Keratinocyte (primary cell): ENCODE results near the gene KAT6B.

ENCODE experiments used
- EZH2 ChIP-seq: IDR thresholded peaks from one replicate; pipeline ENCODE4 v1.6.1; 2012; ENCODE audit warnings: inconsistent platforms, mild to moderate bottlenecking, low read length, moderate library complexity
- TF ChIP-seq, protein P1 (sequence below), 3 experiments: IDR thresholded peaks in 1 of 3; conservative IDR thresholded peaks in 1 of 3; optimal IDR thresholded peaks in 1 of 3; 2 replicates in 2 of 3; 3 replicates in 1 of 3; pipeline versions ENCODE3 to v1.5.1; 2011; ENCODE audit warnings: low read length in 3 of 3, mild to moderate bottlenecking in 3 of 3, moderate library complexity in 2 of 3, control low read depth in 1 of 3, inconsistent platforms in 1 of 3; ENCODE audit not compliant: insufficient read depth in 2 of 3; ENCODE audit errors: extremely low read depth in 1 of 3

DNA sequence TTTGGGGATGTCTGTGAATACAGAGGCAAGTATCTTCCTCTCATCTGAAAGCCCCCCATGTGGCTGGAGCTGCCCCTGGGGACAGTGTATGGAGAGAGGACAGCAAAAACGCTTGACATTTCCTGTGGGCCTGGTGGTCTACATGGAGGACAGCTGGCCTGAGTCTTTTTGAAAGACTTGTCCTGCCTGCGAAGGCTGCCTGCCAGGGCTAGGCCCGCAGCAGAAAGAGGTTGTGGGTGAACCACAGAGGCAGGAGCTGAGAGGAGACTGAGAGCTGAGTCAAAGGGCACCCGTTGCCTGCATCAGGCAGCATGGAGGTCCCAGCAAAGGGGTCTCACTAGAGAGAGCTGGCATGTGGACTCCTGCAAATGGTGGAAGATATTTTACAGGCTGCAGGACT is 66.4 kb downstream of the KAT6B start:
- TF ChIP-seq, protein P1, sequence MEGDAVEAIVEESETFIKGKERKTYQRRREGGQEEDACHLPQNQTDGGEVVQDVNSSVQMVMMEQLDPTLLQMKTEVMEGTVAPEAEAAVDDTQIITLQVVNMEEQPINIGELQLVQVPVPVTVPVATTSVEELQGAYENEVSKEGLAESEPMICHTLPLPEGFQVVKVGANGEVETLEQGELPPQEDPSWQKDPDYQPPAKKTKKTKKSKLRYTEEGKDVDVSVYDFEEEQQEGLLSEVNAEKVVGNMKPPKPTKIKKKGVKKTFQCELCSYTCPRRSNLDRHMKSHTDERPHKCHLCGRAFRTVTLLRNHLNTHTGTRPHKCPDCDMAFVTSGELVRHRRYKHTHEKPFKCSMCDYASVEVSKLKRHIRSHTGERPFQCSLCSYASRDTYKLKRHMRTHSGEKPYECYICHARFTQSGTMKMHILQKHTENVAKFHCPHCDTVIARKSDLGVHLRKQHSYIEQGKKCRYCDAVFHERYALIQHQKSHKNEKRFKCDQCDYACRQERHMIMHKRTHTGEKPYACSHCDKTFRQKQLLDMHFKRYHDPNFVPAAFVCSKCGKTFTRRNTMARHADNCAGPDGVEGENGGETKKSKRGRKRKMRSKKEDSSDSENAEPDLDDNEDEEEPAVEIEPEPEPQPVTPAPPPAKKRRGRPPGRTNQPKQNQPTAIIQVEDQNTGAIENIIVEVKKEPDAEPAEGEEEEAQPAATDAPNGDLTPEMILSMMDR (optimal IDR thresholded peaks at IDR 0.05 in 1 of 3, IDR thresholded peaks at IDR 0.05 in 1 of 3, conservative IDR thresholded peaks at IDR 0.05 in 1 of 3; ENCODE audit: extremely low read depth in 1 of 3, insufficient read depth in 2 of 3, low read length in 3 of 3): no peak
- TF ChIP-seq EZH2: no peak
